ENCODE measurements around the gene TPI1. TPM values are rescaled to one million over a fixed set of nuclear protein-coding genes. Genes with fewer than 3 reads are reported as not detected.

TPI1 gene
- total and polyA plus RNA-seq, 2 donors (not counting 3 experiments of a cell fraction or from before 2014, with no cell fraction given) = 643 to 1,816 TPM

DNA sequence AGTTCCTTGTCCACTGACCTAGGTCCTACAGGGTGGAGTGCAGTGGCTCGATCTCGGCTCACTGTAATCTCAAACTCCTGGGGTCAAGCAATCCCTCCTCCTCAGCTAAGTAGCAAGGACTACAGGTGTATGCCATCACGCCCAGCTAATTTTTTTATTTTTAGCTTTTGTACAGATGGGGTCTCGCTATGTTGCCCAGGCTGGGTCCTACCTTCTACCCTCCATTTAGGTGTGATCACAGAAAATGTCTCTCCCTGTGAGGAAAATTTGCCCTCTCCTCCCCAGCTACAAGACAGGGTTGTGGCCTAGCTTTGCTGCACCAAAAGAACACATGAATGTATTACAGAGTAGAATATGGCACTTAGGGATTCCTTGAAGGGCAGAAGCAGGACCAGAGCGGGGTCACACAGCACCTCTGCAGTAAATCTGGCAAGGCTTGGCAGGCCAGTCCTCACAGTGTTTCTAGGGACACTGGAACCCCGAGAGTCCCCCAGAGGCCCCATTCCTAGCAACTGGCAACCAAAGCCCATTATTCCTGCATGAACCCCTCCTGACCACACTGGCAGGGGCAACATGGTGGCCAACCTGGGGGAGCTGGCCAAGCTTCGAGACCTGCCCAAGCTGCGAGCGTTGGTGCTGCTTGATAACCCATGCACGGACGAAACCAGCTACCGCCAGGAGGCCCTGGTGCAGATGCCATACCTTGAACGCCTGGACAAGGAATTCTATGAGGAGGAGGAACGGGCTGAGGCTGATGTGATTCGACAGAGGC lies 45.0 kb downstream of the TPI1 start:
- FAIRE-seq = no peak
- H2AFZ ChIP-seq (ENCODE audit: low read depth, low read length) = no peak overlapping the region
- no peak overlapping the region for H3K9ac ChIP-seq (replicated peaks; ENCODE audit: extremely low read depth, insufficient read depth, low read length)
- H3K27ac ChIP-seq (ENCODE audit: insufficient read depth, low read depth, low read length) = no peak overlapping the region
- DNase-seq (ENCODE audit: low read depth, low spot score) = no peak
- dilution Hi-C loops (cut with MboI; ENCODE audit: extremely low pct_ligation_motif_present, low sequenced_read_pairs) (no loop called here), intact Hi-C loops (cut with micrococcal nuclease) (no loop called here)
- POLR2A ChIA-PET = no interaction called here
- TF ChIP-seq JUN (IDR thresholded peaks at IDR 0.05; ENCODE audit: borderline replicate concordance, insufficient read depth, insufficient read length, low read depth) (no peak), GATA2 (IDR thresholded peaks at IDR 0.05; ENCODE audit: insufficient read depth, insufficient read length, low read depth, low read length) (no peak), EZH2 (IDR thresholded peaks at IDR 0.05; ENCODE audit: borderline replicate concordance, low read depth, low read length, severe bottlenecking) (no peak), POLR2AphosphoS5 (IDR thresholded peaks at IDR 0.05; ENCODE audit: insufficient read depth, low read depth, low read length) (no peak), FOS (IDR thresholded peaks at IDR 0.05; ENCODE audit: borderline replicate concordance, insufficient read depth, low read length) (no peak), MYC (IDR thresholded peaks at IDR 0.05; ENCODE audit: low read depth, low read length) (no peak), POLR2A (IDR thresholded peaks at IDR 0.05; ENCODE audit: low read depth, low read length) (no peak)
- TF ChIP-seq, protein P1, sequence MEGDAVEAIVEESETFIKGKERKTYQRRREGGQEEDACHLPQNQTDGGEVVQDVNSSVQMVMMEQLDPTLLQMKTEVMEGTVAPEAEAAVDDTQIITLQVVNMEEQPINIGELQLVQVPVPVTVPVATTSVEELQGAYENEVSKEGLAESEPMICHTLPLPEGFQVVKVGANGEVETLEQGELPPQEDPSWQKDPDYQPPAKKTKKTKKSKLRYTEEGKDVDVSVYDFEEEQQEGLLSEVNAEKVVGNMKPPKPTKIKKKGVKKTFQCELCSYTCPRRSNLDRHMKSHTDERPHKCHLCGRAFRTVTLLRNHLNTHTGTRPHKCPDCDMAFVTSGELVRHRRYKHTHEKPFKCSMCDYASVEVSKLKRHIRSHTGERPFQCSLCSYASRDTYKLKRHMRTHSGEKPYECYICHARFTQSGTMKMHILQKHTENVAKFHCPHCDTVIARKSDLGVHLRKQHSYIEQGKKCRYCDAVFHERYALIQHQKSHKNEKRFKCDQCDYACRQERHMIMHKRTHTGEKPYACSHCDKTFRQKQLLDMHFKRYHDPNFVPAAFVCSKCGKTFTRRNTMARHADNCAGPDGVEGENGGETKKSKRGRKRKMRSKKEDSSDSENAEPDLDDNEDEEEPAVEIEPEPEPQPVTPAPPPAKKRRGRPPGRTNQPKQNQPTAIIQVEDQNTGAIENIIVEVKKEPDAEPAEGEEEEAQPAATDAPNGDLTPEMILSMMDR (IDR thresholded peaks at IDR 0.05; ENCODE audit: extremely low read depth in 1 of 2, insufficient read depth in 1 of 2, low read depth in 1 of 2, low read length in 2 of 2) = no peak
- TF ChIP-seq, protein P2, sequence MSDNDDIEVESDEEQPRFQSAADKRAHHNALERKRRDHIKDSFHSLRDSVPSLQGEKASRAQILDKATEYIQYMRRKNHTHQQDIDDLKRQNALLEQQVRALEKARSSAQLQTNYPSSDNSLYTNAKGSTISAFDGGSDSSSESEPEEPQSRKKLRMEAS (IDR thresholded peaks at IDR 0.05; ENCODE audit: insufficient read depth, insufficient read length) = no peak
- no peaks in the 10 kb centered on the region for H3K9me1 ChIP-seq (replicated peaks; ENCODE audit: control insufficient read depth, extremely low read depth, insufficient read depth, low read length)
- no peak overlapping the region for H3K4me3 ChIP-seq (replicated peaks in 1 of 3; ENCODE audit: insufficient read depth in 1 of 3, low read depth in 1 of 3, low read length in 3 of 3)
- H3K9me3 ChIP-seq (replicated peaks; ENCODE audit: control insufficient read depth, insufficient read depth, low read length) = no peaks in the 10 kb centered on the region
- no peaks in the 10 kb centered on the region for H3K36me3 ChIP-seq (ENCODE audit: control insufficient read depth in 2 of 2, extremely low read depth in 1 of 2, insufficient read depth in 2 of 2, low read length in 2 of 2)
- H3K4me2 ChIP-seq (ENCODE audit: insufficient read depth, low read length) = no peak overlapping the region
- CTCF ChIA-PET = interaction anchor here (0.8 to 2.3 kb wide), 4 partner anchors 13 to 43 kb away, joined by 4 to 7 read pairs (median 5); no protein-coding TSS in a partner anchor
- H4K20me1 ChIP-seq (replicated peaks; ENCODE audit: control insufficient read depth, extremely low read depth, insufficient read depth, low read length) = no peaks in the 10 kb centered on the region
- H3K27me3 ChIP-seq (ENCODE audit: control insufficient read depth in 2 of 2, insufficient read depth in 2 of 2, low read length in 2 of 2) = no peaks in the 10 kb centered on the region
- no TSS peak for BruUV-seq (replicated peaks)
- no peaks in the 10 kb centered on the region for H3K79me2 ChIP-seq (ENCODE audit: control insufficient read depth, insufficient read depth, low read length)
- H3K4me1 ChIP-seq (ENCODE audit: control insufficient read depth, extremely low read depth, insufficient read depth, low read length) = peaks cover 11% of the 10 kb centered on the region
